Measurements from ENCODE around the gene MEOX1. TPM values are rescaled to one million over a fixed set of nuclear protein-coding genes. Genes with fewer than 3 reads are reported as not detected.

MEOX1 gene
- total RNA-seq, 6 experiments from 2014 or later = not detected

GRCh38 chr17:43644081-43644480 is 17.6 kb downstream of the MEOX1 start:
- no peak overlapping the region for H3K4me3 Mint-ChIP-seq
- TF ChIP-seq CTCF (IDR thresholded peaks at IDR 0.05) = no peak
- no peaks in the 10 kb centered on the region for H3K36me3 Mint-ChIP-seq (ENCODE audit: low read depth)
- peaks cover 10% of the 10 kb centered on the region for H3K27me3 Mint-ChIP-seq (ENCODE audit: insufficient read depth)
- H3K9me3 Mint-ChIP-seq = no peaks in the 10 kb centered on the region
- H3K4me1 Mint-ChIP-seq (ENCODE audit: low read depth) = peaks cover 4% of the 10 kb centered on the region; the same call in 1 of the 2 replicates
- no peak for DNase-seq
- no peak overlapping the region for H3K27ac Mint-ChIP-seq

- Mint-ChIP-seq H3K27ac (no peak overlapping the region), H3K9me3 (no peaks in the 10 kb centered on the region)
These were observed 20.3 kb downstream of the MEOX1 start for GRCh38 chr17:43641416-43641815.

GRCh38 chr17:43640491-43641252 is 21.1 kb downstream of the MEOX1 start:
- H3K27me3 Mint-ChIP-seq (ENCODE audit: insufficient read depth) = peaks cover 19% of the 10 kb centered on the region
- no peak for DNase-seq
- H3K27ac Mint-ChIP-seq = no peak overlapping the region
- H3K4me3 Mint-ChIP-seq = no peak overlapping the region
- H3K9me3 Mint-ChIP-seq = no peaks in the 10 kb centered on the region
- H3K4me1 Mint-ChIP-seq (ENCODE audit: low read depth) = no peaks in the 10 kb centered on the region
- no peak for TF ChIP-seq CTCF (IDR thresholded peaks at IDR 0.05)
- no peaks in the 10 kb centered on the region for H3K36me3 Mint-ChIP-seq (ENCODE audit: low read depth)

More at GRCh38 chr17:43641416-43641815, 20.3 kb downstream of the MEOX1 start:
- Mint-ChIP-seq H3K27me3 (ENCODE audit: insufficient read depth) (peaks cover 19% of the 10 kb centered on the region), H3K36me3 (ENCODE audit: low read depth) (no peaks in the 10 kb centered on the region), H3K4me1 (ENCODE audit: low read depth) (no peaks in the 10 kb centered on the region), H3K4me3 (no peak overlapping the region)
- no peak for DNase-seq
- TF ChIP-seq CTCF (IDR thresholded peaks at IDR 0.05) = no peak

- TF ChIP-seq CTCF (IDR thresholded peaks at IDR 0.05) = no peak
- Mint-ChIP-seq H3K36me3 (ENCODE audit: low read depth) (no peaks in the 10 kb centered on the region), H3K9me3 (no peaks in the 10 kb centered on the region), H3K4me1 (ENCODE audit: low read depth) (peaks cover 7% of the 10 kb centered on the region), H3K4me3 (no peak overlapping the region), H3K27ac (no peak overlapping the region), H3K27me3 (ENCODE audit: insufficient read depth) (peaks cover 24% of the 10 kb centered on the region)
- DNase-seq = no peak
These were observed 24.0 kb downstream of the MEOX1 start for GRCh38 chr17:43637563-43638323.

- Mint-ChIP-seq H3K27me3 (ENCODE audit: insufficient read depth) (peaks cover 21% of the 10 kb centered on the region), H3K27ac (no peak overlapping the region), H3K4me1 (ENCODE audit: low read depth) (peaks cover 7% of the 10 kb centered on the region), H3K4me3 (no peak overlapping the region), H3K36me3 (ENCODE audit: low read depth) (no peaks in the 10 kb centered on the region), H3K9me3 (no peaks in the 10 kb centered on the region)
- no peak for TF ChIP-seq CTCF (IDR thresholded peaks at IDR 0.05)
- DNase-seq = no peak
These were observed 25.3 kb downstream of the MEOX1 start for GRCh38 chr17:43636426-43636825.

All from HFFc6 (cell line).